ENCODE data around the gene MC1R. TPM values are rescaled to one million over a fixed set of nuclear protein-coding genes. Genes with fewer than 3 reads are reported as not detected.
A peak's percentile ranks its signal among the peaks of the same experiment; 100 is the strongest.

Gene MC1R
- polyA plus RNA-seq, 2 of the 4 experiments (the other 2 are of a cell fraction) = 7.4 to 8.0 TPM

GRCh38 chr16:89958068-89958467 is 39.4 kb downstream of the MC1R start:
- 82% methylated on average over 5 of the region's 7 CpGs for WGBS (ENCODE audit: missing lambda C conversion rate)
- CTCF ChIA-PET = interaction anchor here (0.6 to 2.1 kb wide), 3 partner anchors 8 to 97 kb away, joined by 3 to 7 read pairs (median 4); no protein-coding TSS in a partner anchor
- DNase-seq (ENCODE audit: low read depth in 1 of 2, low spot score in 1 of 2) (peak; percentile 58 to 66), FAIRE-seq (no peak), ATAC-seq (peak; percentile 44 to 94; a peak in 3 of 6 replicates)
- peak; percentile 87 for TF ChIP-seq USF2 (IDR thresholded peaks at IDR 0.05)
- no peak for TF ChIP-seq SMC3 (IDR thresholded peaks at IDR 0.05)
- Histone ChIP-seq H3K27ac (no peak overlapping the region), H3K4me1 (no peaks in the 10 kb centered on the region), H3K4me3 (no peak overlapping the region), H3K4me2 (no peak overlapping the region), H3K9me3 (no peaks in the 10 kb centered on the region)
- POLR2A ChIA-PET = no interaction called here

GRCh38 chr16:89958596-89958995 is 39.9 kb downstream of the MC1R start:
- H3K27ac ChIP-seq = no peak overlapping the region
- no peaks in the 10 kb centered on the region for H3K4me1 ChIP-seq
- H3K4me3 ChIP-seq = no peak overlapping the region
- 94% methylated on average over 10 of the region's 10 CpGs for WGBS (ENCODE audit: missing lambda C conversion rate)
- POLR2A ChIA-PET = interaction anchor here (0.9 kb wide), 1 partner anchor 14 kb away, joined by 3 read pairs; no protein-coding TSS in a partner anchor
- CTCF ChIA-PET = interaction anchor here (0.9 to 2.8 kb wide), 3 partner anchors 9 to 97 kb away, joined by 4 to 8 read pairs (median 7); no protein-coding TSS in a partner anchor
- H3K9me3 ChIP-seq = no peaks in the 10 kb centered on the region
- no peak for TF ChIP-seq EHMT2 (IDR thresholded peaks at IDR 0.05; ENCODE audit: low read depth)
- FAIRE-seq (no peak), ATAC-seq (no peak), DNase-seq (ENCODE audit: low read depth in 1 of 2, low spot score in 1 of 2) (no peak)
- no peak overlapping the region for H3K4me2 ChIP-seq

DNA sequence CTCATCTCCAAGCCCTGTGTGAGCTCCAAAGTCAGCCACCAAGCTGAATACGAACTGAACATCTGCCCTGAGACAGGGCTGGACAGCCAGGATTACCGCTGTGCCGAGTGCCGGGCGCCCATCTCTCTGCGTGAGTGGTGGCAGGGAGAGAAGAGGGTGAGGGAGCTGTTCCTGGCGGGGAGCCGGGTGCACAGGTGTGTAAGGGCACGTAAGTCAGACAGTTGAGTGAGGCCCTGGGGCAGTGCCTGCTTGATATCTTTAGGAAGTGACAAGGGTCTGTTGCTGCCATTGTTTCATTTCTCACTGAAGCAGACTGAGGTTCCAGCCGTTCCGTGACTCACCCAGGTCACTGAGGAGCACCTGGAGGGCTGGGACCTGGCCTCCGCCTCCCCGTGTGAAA is 42.3 kb downstream of the MC1R start:
- ATAC-seq (no peak), DNase-seq (ENCODE audit: low read depth in 1 of 2, low spot score in 1 of 2) (no peak), FAIRE-seq (no peak)
- no peak for TF ChIP-seq SREBF2 (IDR thresholded peaks at IDR 0.05)
- no peak for TF ChIP-seq RNF2 (IDR thresholded peaks at IDR 0.05; ENCODE audit: borderline replicate concordance, low read depth)
- no peak for TF ChIP-seq FOXS1 (CRISPR knock-in tag; IDR thresholded peaks at IDR 0.05)
- no peak for TF ChIP-seq JUN (IDR thresholded peaks at IDR 0.05)
- TF ChIP-seq RARB (CRISPR knock-in tag; IDR thresholded peaks at IDR 0.05) = no peak
- TF ChIP-seq KDM1A (IDR thresholded peaks at IDR 0.05; ENCODE audit: low read depth) = no peak
- no peak for TF ChIP-seq ZNF302 (CRISPR knock-in tag; IDR thresholded peaks at IDR 0.05)
- TF ChIP-seq TFCP2L1 (CRISPR knock-in tag; IDR thresholded peaks at IDR 0.05) = no peak
- H3K4me3 ChIP-seq = no peak overlapping the region
- no peak overlapping the region for H3K27ac ChIP-seq
- 96% methylated on average over 13 of the region's 13 CpGs for WGBS (ENCODE audit: missing lambda C conversion rate)
- POLR2A ChIA-PET = no interaction called here
- CTCF ChIA-PET = interaction anchor here (1.6 to 2.8 kb wide), 2 partner anchors 9 to 11 kb away, joined by 7 to 8 read pairs; no protein-coding TSS in a partner anchor
- no peaks in the 10 kb centered on the region for H3K9me3 ChIP-seq
- H3K4me1 ChIP-seq = no peaks in the 10 kb centered on the region
- H3K4me2 ChIP-seq = no peak overlapping the region

GRCh38 chr16:89961920-89962319 is 43.3 kb downstream of the MC1R start:
- ChIA-PET CTCF (no interaction called here), POLR2A (no interaction called here)
- Histone ChIP-seq H3K4me1 (no peaks in the 10 kb centered on the region), H3K4me3 (no peak overlapping the region), H3K4me2 (no peak overlapping the region), H3K27ac (no peak overlapping the region), H3K9me3 (no peaks in the 10 kb centered on the region)
- DNase-seq (ENCODE audit: low read depth in 1 of 2, low spot score in 1 of 2) = no peak
- no peak for FAIRE-seq
- 96% methylated on average over 23 of the region's 23 CpGs for WGBS (ENCODE audit: missing lambda C conversion rate)
- ATAC-seq = no peak
- no peak for TF ChIP-seq JUNB (IDR thresholded peaks at IDR 0.05)

GRCh38 chr16:89962754-89963498 is 44.3 kb downstream of the MC1R start:
- Histone ChIP-seq H3K4me3 (no peak overlapping the region), H3K4me2 (no peak overlapping the region), H3K27ac (no peak overlapping the region), H3K9me3 (no peaks in the 10 kb centered on the region), H3K4me1 (no peaks in the 10 kb centered on the region)
- WGBS (ENCODE audit: missing lambda C conversion rate) = 86% methylated on average over 26 of the region's 26 CpGs
- ChIA-PET CTCF (interaction anchor here (0.6 kb wide), 2 partner anchors 15 to 67 kb away, joined by 3 read pairs; partner anchors contain the start of gene DEF8), POLR2A (no interaction called here)
- TF ChIP-seq SREBF2 (IDR thresholded peaks at IDR 0.05) (no peak), HOXB5 (CRISPR knock-in tag; IDR thresholded peaks at IDR 0.05) (no peak), MAFK (IDR thresholded peaks at IDR 0.05; ENCODE audit: partially characterized antibody) (no peak), PBX3 (IDR thresholded peaks at IDR 0.05) (no peak)
- ATAC-seq (no peak), FAIRE-seq (no peak), DNase-seq (ENCODE audit: low read depth in 1 of 2, low spot score in 1 of 2) (no peak)

Data from A549 (cell line).